Esophagus squamous epithelium (tissue), 4 donors: ENCODE data around the gene EVC2.

Source experiments
- POLR2A ChIP-seq, 4 donors: fragments of 450-650 bp; IDR thresholded peaks; one replicate each; pipeline ENCODE4 v1.6.1; 2017; ENCODE audit warnings: antibody characterized with exemption in 4 of 4, mild to moderate bottlenecking in 4 of 4, moderate library complexity in 3 of 4
- TF ChIP-seq, protein P1 (sequence below), 6 experiments: fragments of 450-650 bp in 4 of 6; fragments of 200-600 bp in 2 of 6; sonication (generic) in 2 of 6; IDR thresholded peaks; one replicate each; pipeline ENCODE4 v1.5.1; 2016 to 2019; ENCODE audit warnings: antibody characterized with exemption in 6 of 6, mild to moderate bottlenecking in 4 of 6, moderate library complexity in 4 of 6

- TF ChIP-seq, protein P1, sequence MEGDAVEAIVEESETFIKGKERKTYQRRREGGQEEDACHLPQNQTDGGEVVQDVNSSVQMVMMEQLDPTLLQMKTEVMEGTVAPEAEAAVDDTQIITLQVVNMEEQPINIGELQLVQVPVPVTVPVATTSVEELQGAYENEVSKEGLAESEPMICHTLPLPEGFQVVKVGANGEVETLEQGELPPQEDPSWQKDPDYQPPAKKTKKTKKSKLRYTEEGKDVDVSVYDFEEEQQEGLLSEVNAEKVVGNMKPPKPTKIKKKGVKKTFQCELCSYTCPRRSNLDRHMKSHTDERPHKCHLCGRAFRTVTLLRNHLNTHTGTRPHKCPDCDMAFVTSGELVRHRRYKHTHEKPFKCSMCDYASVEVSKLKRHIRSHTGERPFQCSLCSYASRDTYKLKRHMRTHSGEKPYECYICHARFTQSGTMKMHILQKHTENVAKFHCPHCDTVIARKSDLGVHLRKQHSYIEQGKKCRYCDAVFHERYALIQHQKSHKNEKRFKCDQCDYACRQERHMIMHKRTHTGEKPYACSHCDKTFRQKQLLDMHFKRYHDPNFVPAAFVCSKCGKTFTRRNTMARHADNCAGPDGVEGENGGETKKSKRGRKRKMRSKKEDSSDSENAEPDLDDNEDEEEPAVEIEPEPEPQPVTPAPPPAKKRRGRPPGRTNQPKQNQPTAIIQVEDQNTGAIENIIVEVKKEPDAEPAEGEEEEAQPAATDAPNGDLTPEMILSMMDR (IDR thresholded peaks at IDR 0.05): no peak
- TF ChIP-seq POLR2A (IDR thresholded peaks at IDR 0.05): no peak
Measured at GRCh38 chr4:5561286-5561685, 147.1 kb downstream of the EVC2 start.
